ENCODE measurements around the gene PPIL4.

DNA sequence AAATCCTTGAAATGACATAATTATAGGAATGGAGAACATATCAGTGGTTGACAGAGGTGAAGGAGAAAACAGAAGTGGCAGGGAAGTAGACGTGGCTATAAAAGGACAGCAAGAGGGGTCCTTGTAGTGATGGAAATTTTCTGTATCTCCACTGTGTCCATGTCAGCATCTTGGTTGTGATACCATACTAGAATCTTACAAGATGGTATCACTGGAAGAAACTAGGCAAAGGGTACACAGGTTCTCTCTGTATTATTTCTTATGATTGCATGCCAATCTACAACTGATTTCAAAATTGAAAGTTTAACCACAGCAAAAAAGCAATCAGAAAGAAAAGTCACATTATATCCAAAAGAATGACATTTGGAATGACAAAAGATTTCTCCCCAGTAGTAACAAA is 44.6 kb downstream of the PPIL4 start:
- TF ChIP-seq POLR2A (IDR thresholded peaks at IDR 0.05; ENCODE audit: low read length) (no peak), GATA1 (IDR thresholded peaks at IDR 0.05; ENCODE audit: low read depth, low read length) (no peak)

Measured in erythroblast (primary cell).